Activated CD8-positive, alpha-beta memory T cell treated with anti-CD3 and anti-CD28 coated beads, Interleukin-2, amount 50 U/mL, for 24 hours (primary cell): Measurements from ENCODE around the gene FXYD6.
A peak's percentile ranks its signal among the peaks of the same experiment; 100 is the strongest.
"Not testable (repeated sequence)": the region's sequence is repeated elsewhere in the genome, so short reads cannot be mapped to it uniquely, and the experiment has no call there.

Experiments used
- DNase-seq: peaks from one replicate; pipeline ENCODE4 v3.0.0-alpha.2; 2020; ENCODE audit errors: extremely low read depth

The FXYD6 gene

DNA sequence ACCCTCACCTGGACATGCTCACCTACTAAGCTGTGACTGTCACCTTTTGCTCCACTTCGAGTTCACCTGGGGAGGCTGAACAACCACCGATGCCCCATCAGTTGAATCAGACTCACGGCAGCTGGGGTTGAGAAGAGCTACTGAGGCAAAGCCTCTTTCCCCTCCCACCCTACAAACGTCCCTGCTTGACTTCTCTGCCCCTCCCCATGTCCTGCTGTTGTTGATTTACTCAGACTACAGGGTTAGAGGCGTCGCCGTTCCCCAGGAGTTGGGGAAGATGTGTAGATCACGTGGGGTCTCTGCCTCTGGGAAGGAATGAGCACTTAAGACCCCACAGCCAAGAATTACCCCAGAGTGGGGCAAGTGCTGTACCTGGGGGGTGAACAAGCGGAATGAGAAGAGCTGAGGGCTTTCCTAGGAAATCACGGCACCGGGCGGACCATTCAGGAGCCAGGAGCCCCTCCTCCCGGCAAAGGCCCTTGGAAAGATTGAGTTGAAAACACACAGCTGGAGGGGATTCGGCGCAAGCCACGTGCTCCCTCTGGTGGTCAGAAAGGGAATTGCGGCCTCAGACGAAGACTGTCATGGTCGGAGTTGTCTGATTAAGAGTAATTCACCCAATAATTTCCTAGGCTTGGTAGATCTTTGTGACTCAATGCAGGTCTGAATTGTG, 59.0 kb downstream of the FXYD6 start:
- DNase-seq: peak; percentile 73

- DNase-seq: no peak
Observed at GRCh38 chr11:117816846-117817367, 59.6 kb downstream of the FXYD6 start.

DNA sequence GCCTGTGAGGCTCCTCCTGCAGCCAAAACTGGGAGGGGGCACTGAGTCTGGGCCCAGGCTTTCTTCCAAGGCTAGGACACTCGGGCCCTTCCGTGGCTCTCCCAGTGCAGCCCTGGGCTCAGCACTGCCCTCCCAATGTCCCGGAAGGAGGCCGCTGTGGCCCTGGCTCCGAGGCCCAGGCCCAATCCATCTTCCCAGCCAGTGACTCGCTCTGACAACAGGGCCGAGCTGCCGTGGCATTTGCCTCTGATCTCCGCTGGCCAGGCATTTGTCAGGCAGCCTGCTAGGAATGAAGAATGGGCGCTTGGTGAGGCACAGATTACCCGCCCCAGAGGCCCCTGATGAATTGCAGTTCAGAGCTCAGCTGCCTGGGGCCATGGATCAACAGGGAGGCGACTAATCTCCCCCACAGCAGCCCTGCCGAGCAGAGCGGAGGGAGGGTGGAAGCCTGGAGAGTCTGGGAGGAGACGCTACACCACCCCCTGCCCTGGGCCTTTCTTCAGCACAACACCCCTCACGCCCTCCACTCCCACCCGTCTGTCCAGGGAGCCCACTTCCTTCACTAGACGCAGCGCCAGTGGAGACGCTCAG, 60.2 kb downstream of the FXYD6 start:
- DNase-seq: no peak

DNA sequence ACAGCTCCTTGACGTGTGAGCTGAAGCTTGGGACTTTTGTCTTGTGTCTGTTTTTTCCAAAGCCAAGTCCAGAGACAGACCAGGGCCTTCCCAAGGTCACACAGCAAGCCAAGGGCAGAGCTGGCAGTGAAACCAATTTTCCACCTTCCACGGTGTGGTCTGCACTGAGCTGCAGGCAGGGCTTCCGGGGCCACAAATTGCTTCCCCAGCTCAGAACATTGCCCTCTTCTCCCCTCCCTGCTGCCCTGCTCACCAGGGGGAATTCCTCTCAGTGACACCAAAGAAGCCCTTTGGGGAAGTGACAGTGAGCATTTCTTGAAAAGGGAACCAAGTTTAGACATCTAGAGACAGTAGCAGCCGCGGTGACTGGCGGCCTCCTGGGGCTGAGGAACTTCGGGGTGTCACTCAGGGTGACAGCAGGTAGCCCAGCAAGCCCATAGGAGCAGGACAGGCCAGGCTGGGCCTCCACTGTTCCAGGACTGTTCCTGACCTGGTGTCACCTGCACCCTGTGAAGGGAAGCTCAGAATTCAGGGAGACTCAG, 61.1 kb downstream of the FXYD6 start:
- DNase-seq: no peak

DNA sequence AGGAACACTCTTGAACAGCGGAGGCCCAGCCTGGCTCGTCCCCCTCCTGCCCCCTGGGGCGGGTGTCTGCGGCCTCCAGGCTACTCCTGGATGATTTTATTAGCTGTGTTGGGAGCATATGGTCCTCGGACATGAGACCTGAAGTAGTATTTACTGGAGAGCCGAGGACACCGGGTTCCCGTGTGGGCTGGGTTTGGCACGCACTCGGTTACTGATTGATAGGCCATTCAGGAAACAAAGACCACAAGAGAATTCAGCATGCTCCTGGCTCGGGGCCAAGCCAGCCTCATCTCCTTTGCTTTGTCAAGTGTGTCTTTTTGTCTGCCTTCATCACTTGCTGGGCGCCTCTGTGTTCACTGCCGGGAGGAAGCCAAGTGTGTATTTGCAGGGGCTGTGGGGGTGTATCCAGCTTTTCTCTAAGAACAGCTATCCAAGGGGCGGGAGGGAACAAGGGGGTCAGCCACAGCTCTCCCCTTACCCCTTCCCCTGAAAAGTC, 61.6 kb downstream of the FXYD6 start:
- DNase-seq: peak; percentile 44

DNA sequence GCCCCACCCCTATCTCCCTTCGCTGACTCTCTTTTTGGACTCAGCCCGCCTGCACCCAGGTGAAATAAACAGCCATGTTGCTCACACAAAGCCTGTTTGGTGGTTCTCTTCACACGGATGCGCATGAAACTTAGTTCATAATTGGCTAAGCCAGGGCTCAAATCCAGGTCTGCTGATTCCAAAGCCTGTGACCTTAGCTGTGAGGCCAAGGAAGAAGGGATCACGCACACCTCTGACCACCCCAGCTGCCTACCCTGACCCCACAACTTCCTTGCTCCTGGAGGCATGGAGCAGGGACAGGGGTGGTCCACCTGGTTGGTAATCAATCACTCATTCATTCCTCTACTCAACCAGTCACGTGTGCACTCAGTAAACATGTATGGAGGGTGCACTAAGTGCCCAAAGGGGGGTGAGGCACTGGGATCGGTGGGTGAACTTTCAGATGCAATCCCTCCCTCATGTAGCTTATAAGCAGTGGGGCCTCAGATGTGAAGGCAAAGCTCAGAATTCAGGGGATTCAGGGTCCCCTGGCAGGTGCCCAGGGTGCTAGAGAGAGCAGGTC, 62.2 kb downstream of the FXYD6 start:
- no peak for DNase-seq

GRCh38 chr11:117810056-117810451, 66.4 kb downstream of the FXYD6 start:
- not testable (repeated sequence) for DNase-seq

DNA sequence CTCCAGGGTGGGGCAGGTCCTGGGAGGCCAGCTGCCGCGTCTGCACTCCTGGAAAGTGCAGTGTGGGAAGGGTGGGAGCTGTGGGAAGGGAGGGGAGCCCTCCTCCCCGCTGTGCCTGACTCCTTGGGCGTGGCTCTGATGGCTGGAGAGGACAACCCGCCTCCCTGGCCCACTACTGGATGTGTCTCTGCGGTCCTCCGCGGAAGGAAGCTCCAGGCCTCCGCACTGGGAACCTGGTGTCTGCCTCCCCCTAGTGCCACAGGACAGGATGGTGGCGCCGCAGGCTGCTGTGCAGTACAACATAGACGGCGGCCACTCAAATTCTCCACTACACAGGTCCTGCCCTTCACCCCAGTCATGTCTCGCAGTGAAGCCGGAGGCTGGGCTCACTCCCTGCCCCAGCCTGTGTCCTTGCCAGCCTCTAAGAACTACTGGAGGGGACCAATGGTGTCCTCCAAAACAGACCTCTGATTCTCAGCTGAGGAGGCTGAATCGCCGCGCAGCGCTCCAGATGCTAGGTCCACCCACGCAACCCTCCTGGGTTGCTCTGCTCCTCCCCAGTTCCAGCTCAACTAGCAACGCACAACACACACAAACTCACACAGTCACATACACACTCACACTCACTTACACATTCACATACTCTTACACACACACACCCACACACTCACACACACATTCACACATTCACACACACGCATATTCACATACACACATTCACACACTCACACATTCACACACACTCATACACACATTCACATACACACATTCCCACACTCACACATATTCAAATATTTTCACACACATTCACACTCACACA, 67.0 kb downstream of the FXYD6 start:
- no peak for DNase-seq

DNA sequence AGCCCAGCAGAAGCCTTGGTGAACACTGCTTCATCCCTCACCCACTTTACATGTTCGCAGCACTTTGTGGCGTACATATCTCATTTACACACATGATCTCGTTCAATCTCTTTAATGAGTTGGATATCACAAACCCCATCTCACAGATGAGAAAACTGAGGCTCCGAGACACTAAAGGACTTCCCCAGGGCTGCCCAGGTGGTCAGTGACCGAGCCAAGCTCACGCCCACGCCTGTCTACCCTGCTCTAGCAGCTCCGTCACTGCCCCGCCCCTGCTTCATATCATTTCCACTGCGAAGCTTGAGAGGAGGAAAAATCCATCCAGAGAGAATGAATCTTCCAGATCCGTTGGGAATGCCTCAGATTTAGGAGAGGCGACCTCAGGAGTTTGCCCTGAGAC, 67.7 kb downstream of the FXYD6 start:
- DNase-seq: no peak

GRCh38 chr11:117807482-117808327, 68.8 kb downstream of the FXYD6 start:
- DNase-seq: peak; percentile 49

DNA sequence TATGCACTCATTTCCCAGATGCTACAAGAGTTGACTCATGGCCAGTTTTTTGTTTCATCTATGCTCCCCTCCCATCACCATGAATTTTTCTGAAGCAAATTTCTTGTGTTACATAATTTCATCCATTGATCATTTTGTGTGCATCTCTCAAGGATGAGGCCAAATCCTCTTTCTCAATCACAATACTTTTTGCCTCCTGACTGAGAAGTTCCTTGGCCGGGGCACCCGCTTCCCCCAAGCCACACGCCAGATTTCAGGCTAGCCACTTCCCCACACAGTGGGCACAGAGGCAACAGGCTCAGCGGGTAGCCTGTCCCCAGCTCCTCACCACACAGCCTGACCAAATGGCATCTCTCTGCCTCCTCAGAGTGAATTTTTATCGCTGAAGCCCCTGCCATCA, 69.6 kb downstream of the FXYD6 start:
- no peak for DNase-seq

GRCh38 chr11:117805045-117805444, 71.4 kb downstream of the FXYD6 start:
- DNase-seq: no peak

- no peak for DNase-seq
Observed at GRCh38 chr11:117803896-117804295, 72.6 kb downstream of the FXYD6 start.

GRCh38 chr11:117799634-117800033, 76.8 kb downstream of the FXYD6 start:
- no peak for DNase-seq

DNA sequence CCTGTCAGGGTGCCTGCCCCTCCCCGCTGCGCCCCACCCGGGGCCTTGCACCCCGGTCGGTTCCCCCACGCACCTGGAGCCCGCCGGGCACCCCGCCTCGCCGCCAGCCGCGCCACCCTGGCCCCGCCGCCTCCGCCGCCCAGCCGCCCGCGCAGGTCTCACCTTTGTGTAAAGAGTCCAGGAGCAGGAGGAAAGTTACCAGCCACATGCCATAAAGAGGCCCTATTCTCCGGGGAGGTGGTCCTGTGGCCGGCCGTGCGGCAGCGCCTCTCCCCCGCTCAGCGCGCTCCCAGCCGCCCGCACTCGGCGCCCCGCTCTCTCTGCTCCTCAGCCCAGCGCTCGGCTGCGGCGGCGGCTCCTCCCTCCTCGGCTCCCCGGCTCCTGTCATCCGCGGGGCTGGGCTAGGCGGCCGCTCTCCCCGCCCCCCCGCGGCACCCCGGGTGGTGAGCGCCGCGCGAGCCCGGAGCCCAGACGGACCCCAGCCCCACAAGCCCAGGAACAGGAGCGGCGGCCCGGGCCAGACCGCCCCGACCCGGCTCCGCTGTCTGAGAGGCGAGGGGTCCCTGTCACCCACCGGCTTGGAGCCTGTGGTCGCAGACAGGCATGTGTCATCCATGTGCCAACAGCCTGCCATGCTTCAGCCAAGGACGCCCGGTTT, 79.5 kb downstream of the FXYD6 start, which contains the start of gene DSCAML1:
DSCAML1 (minus strand) TSS at position 345 of the 658 bp plus-strand sequence; CDS start at position 208, 137 bp downstream.
- DNase-seq: no peak

DNA sequence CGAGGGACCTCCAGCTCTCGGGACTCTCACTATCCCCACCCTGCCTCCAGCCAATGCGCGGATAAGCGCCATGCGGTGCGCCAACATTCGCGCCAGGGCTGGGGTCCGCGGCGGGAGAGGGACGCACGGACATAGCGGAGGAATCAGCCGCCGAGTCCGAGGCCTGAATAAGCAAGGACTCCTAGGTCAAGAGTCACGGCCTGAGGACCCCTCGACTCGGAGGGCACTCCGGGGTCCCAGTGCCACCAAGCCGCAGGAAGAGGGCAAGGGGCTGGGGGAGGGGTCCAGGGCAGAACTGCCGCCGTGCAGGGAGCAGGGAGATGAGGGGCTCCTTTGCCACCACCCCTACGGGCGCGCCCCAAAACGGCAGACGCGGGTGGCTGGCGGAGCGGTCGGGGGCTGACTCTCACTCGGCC, 80.0 kb downstream of the FXYD6 start:
- DNase-seq: no peak

DNA sequence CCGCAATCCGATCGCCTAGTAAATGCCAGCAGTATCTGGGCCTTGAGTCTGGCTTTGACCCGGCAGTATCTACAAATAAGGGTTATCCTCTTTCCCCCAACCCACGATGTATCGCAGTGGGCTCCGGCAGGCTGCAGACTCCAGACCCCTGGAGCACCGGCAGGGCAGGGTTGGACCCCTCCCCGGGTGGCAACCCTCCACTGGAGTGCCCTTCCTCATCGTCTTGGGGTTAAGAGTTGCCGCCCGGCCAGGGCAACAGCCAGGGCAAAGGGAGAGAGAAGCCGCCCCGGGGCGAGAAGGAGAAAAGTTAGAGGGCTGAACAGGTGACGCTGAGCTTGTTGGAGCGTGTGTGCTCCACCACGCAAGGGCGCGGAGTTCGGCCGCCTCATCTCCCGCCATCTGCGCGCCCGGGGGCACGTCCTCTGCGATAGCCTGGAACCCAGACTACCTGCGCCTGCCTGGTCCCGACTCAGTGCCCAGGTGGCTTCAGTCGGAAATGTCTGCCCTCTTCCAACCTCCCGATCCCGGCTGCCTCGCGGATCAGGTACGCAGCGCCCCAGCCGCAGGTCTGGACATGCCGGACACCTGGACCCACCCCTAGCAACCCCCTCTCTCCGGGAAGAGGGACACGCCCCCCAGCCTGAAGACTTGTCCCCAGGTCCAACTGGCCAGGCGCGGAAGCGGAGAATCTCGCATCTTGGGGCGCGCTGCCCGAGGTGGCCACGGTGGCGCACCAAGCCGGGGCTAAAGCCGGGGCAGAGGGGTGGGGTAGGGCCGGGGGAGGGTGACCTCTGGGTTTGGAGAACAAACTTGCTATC, 80.6 kb downstream of the FXYD6 start:
- no peak for DNase-seq

DNA sequence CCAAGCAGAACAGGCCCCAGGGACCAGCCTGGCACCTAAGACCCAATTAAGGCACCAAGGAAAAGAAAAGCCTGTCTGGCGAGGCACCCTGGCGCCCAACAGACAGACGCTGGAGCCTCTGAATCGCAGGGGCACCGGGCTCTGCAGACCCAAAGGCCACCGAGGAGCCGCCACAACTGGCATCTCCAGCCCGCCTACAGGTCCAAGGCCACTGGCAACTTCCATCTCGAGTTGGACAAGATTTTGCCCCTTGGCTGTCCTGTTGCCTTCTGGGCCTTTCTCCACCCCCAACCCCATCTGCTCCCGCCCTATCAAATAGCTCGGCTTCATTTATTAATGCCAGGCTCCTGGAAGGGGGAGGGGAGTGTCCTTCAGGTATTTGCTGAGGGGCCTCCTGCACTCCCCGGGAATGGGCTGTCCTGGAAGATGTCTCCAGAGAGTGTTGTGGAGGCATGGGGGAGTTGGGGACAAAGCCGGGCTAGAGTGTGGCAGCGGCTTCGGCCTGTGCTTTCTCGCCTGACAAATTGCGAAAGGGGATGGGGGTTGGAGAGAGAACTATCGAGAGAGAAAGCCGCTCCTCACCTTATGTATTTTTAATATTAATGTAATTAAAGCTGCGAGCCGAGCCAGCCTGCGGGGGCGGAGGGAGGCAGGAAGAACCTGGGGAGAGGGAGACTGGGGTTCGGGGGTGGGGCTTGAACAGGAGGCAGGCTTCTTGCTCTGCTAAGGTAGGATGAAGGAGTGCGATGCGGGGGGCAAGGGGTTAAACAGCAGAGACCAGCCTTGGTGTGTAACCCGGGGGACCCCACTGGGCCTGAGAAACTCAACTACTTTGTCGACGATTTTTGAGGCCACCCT, 81.5 kb downstream of the FXYD6 start:
- no peak for DNase-seq
